WI38 (cell line): Measurements from ENCODE around the gene SOX18.

Experiments
- H3K4me3 ChIP-seq: 2 replicates; pipeline ENCODE4 v1.5.1; 2011; ENCODE audit warnings: low read depth, mild to moderate bottlenecking, control low read depth, low read length
- TF ChIP-seq, protein P1 (sequence below): IDR thresholded peaks from 2 replicates; pipeline ENCODE4 v1.5.1; 2012; ENCODE audit warnings: low read depth, mild to moderate bottlenecking, control low read depth, low read length

Gene SOX18

DNA sequence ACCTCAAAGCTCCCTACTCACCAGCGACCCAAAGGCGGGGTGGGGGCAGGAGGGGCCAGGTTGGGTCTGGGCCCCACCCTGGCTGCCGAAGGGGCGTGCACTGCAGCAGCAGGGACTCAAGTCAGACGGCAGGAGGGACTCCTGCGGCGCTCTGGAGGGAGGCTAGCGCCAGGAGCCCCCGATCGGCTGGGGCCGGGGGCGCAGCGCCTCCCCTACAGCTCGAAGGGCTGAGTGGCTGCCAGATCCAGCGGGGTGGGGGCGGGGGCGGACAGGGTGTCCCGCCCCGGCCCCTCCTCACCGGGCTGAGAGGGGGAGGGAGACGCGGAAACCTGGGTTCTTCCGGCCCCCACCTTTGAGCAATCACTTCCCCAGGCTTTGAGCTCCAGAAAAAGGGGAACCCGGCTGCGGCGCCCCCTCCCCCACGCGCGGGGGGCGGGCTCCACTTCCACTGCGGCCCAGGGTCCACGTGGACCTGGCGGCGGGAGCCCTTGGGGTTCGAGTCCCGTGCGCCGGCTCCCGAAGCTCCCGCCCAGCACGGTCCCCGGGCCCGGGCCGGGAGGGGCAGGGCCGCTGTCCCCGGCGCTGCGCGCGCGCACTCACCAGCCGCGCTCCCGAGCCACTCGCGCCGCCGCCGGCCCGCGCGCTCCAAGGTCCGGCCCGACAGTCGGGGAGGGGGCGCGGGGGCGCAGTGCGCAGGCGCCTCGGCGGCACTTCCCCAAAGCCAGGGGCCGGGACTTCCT lies 30.0 kb upstream of the SOX18 start, which contains the start of gene RGS19:
Gene RGS19 (minus strand): TSS at position 246 of the 740 bp plus-strand sequence. CDS start 2,632 bp downstream, outside the sequence.
- TF ChIP-seq, protein P1, sequence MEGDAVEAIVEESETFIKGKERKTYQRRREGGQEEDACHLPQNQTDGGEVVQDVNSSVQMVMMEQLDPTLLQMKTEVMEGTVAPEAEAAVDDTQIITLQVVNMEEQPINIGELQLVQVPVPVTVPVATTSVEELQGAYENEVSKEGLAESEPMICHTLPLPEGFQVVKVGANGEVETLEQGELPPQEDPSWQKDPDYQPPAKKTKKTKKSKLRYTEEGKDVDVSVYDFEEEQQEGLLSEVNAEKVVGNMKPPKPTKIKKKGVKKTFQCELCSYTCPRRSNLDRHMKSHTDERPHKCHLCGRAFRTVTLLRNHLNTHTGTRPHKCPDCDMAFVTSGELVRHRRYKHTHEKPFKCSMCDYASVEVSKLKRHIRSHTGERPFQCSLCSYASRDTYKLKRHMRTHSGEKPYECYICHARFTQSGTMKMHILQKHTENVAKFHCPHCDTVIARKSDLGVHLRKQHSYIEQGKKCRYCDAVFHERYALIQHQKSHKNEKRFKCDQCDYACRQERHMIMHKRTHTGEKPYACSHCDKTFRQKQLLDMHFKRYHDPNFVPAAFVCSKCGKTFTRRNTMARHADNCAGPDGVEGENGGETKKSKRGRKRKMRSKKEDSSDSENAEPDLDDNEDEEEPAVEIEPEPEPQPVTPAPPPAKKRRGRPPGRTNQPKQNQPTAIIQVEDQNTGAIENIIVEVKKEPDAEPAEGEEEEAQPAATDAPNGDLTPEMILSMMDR, result no peak
- H3K4me3 ChIP-seq, result peak within 1 kb of the TSS; percentile 78

GRCh38 chr20:64078934-64079272 lies 29.5 kb upstream of the SOX18 start:
- TF ChIP-seq, protein P1, result no peak
- peak overlapping the region; percentile 78 for H3K4me3 ChIP-seq

DNA sequence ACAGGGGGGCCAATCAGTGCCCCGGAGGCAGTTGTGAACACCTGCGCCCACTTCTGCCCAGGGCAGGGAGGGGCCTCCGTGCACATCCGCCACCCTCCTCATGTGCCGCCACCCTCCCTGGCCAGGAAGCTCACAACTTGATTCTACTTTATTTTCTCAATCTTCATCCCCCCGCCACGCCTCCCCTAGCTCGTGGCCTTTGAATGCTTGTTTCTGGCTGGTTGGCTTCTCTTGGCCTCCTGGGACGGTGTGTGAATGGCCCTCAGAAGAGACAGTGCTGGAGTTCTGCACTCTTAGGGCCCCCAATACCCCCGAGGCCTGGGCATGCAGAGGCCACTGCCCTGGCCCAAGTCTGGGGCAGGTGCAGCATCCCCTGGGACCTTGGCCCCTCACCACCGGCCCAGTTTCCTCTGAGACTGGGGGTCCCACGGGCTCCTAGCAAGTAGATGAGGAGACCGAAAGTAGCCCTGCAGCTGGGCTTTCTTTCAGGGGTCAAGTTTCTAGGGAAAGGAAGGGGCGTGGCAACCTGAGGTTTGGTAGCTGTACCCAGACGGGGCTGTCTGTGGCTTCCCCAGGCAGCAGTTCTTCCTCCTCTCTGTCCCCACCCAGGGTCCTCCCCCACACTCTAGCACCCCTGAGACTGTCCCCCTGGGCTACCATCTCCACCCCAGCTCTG lies 28.6 kb upstream of the SOX18 start:
- no peak overlapping the region for H3K4me3 ChIP-seq
- TF ChIP-seq, protein P1, result no peak

DNA sequence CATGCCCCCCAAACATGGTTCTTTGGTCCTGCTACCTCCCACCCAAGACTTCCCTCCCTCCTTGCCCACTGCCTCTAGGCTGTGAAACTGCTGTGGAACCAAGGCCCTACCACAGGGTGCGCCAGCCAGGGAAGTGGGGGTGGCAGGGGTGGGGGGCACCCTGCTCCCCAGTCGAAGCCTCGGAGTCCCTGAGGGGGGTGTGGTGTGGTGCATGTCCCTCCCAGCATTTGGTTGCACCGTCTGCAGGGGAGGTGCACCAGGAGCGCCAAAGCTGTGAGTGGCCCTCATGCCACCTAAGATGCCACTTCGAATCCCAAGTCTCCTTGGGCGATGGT lies 28.1 kb upstream of the SOX18 start:
- TF ChIP-seq, protein P1, result no peak
- no peak overlapping the region for H3K4me3 ChIP-seq

DNA sequence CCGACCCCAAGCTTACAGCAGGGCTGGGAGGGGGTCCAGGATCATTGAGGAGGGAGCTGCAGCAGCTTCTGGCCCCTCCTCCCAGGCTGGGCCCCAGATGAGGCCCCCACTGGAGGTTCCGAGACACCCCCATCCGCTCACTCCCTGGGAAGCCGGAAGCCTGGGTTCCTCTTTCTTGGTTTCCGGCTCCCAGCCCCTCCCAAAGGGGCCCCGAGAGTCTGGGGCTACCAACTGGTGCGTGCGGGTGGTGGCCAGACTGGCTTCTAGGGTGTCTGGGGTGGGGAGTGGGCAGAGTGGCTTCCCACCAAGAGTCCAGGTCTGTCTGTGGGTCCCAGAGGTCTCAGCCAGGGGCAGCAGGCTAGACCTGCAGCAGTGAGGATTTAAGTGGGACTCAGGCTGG lies 27.7 kb upstream of the SOX18 start:
- H3K4me3 ChIP-seq, result no peak overlapping the region
- TF ChIP-seq, protein P1, result no peak

DNA sequence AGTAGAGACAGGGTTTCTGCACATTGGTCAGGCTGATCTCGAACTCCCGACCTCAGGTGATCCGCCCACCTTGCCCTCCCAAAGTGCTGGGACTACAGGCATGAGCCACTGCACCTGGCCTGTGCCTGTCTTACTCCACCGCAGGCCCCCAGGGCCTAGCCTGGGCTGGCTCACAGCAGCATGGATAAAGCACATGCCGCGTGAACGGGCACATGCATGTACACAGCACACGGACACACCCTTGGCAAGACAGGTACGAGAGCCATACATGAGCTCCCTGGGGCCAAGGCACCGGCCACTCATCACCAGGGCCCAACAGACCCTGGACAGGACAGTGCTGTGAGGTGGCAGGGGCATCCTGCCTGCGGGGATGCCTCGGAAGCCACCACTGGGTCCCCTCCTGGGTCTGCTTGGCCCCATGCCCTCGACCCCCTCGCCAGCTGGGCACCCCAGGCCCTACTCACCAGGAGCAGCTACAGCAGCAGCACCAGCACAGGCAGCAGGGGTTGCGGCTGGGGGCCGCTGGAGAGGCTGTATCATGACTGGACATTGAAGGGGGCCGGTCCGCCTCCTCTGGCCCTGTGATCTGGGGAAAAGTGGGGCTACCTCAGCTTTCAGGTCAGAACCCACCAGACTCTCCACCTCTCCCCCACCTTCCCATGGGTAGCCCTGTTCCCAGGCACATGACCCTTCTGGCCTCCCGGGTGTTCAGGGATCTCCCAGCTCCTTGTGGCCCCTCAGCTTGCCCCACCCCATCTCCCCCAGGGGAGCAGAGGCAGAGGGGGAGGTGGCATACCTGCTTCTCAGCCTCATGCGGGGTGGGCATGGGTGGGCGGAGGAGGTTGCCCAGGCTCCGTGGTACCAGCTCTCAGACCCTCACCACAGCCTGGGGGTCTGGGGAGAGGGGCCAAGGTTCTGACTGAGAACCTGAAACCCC lies 26.9 kb upstream of the SOX18 start:
- TF ChIP-seq, protein P1, result no peak
- H3K4me3 ChIP-seq, result no peak overlapping the region
